Naive B cell (primary cell): ENCODE measurements around the gene STK39. TPM values are rescaled to one million over a fixed set of nuclear protein-coding genes. Genes with fewer than 3 reads are reported as not detected.

Experiments
- ATAC-seq, 2 donors: fragments of 150-1000 bp; cut with Tn5 transposase; 2 replicates each; pipeline ENCODE4 v1.10.0; 2021; ENCODE audit warnings: low read depth in 2 of 2, mild to moderate bottlenecking in 2 of 2, moderate library complexity in 2 of 2
- DNase-seq: peaks from one replicate; pipeline ENCODE4 v3.0.0; 2022
- H3K27ac Mint-ChIP-seq, 6 donors: one replicate each; pipeline ENCODE4 v1.8.0; 2020 to 2022; ENCODE audit warnings: mild to moderate bottlenecking in 6 of 6, mixed read lengths in 6 of 6, moderate library complexity in 5 of 6, inconsistent platforms in 2 of 6
- H3K27me3 Mint-ChIP-seq, 3 donors: one replicate each; pipeline ENCODE4 v1.8.0; 2021 to 2022; ENCODE audit warnings: mixed read lengths in 3 of 3, mild to moderate bottlenecking in 1 of 3
- H3K36me3 Mint-ChIP-seq, 2 donors: one replicate each; pipeline ENCODE4 v1.8.0; 2020 to 2022; ENCODE audit warnings: mixed read lengths in 2 of 2, inconsistent platforms in 1 of 2, mild to moderate bottlenecking in 1 of 2
- H3K4me1 Mint-ChIP-seq, 3 donors: one replicate each; pipeline ENCODE4 v1.8.0; 2020 to 2022; ENCODE audit warnings: mixed read lengths in 3 of 3, inconsistent platforms in 1 of 3, mild to moderate bottlenecking in 1 of 3, moderate library complexity in 1 of 3
- H3K4me3 Mint-ChIP-seq, 8 donors: one replicate each; pipeline ENCODE4 v1.8.0; 2020 to 2022; ENCODE audit warnings: mild to moderate bottlenecking in 8 of 8, mixed read lengths in 8 of 8, moderate library complexity in 8 of 8, inconsistent platforms in 2 of 8
- H3K9me3 Mint-ChIP-seq, 7 donors: one replicate each; pipeline ENCODE4 v1.8.0; 2020 to 2022; ENCODE audit warnings: mixed read lengths in 7 of 7, mild to moderate bottlenecking in 5 of 7, inconsistent platforms in 2 of 7, moderate library complexity in 1 of 7
- polyA plus RNA-seq, 6 donors: library from polyadenylated mRNA; unstranded; fragments of 300-500 nt; fragmentation: Illumina TruSeq; gene quantifications; one replicate each; pipeline ENCODE4 v1.2.3, GENCODE V29; 2021; ENCODE audit warnings: low read depth in 6 of 6

STK39 gene
- polyA plus RNA-seq, 6 donors from 2014 or later = 1.3 to 2.9 (median 1.5) TPM

DNA sequence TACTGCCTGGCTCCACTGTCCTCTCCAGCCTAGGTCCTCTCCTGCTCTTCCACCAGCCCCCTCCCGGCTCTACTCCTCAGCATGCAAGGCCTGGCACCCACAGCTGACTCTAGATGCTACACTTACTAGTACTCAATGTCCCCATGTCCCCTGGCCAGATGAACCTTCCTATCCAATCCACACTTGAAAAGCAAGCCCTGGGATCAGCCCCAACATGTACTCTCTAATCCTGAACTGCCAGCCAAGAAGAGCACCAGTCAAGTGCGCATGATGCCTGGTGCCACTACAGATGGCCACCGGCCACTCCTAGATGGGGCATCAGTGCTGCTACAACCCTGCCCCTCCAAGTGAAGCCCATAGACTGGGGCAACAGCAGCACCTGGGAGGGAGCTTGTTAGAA is 168.2 kb downstream of the STK39 start:
- Mint-ChIP-seq H3K27ac (peak overlapping the region in 1 of 6 donors; percentile 32), H3K4me1 (peaks cover 0 to 4% (median 0%) of the 10 kb centered on the region in 3 donors), H3K27me3 (no peaks in the 10 kb centered on the region), H3K4me3 (no peak overlapping the region), H3K36me3 (peaks cover 0 to 22% of the 10 kb centered on the region in 2 donors), H3K9me3 (peaks cover 0 to 12% (median 0%) of the 10 kb centered on the region in 7 donors)
- ATAC-seq (no peak), DNase-seq (no peak)

DNA sequence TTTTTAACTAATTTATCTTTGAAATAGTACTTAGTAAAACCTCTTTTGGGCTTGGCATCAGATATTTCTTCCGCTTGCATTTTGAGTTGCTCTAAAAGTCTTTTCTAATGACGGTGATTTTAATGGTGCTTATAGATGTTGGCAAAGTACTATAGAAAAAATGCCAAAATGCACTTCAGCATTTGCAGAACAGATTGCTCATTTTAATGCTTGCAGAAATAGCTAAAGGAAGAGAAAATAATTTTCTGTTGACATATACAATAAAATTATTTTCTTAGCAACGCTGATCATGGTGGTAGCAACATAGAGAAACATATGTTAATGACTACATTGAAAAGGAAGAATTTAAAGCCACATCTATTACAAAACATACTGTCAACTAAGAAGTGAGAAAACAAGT is 170.7 kb downstream of the STK39 start:
- Mint-ChIP-seq H3K4me1 (peaks cover 0 to under 1% (median 0%) of the 10 kb centered on the region in 3 donors), H3K27ac (no peak overlapping the region), H3K36me3 (peaks cover 0 to 9% of the 10 kb centered on the region in 2 donors), H3K27me3 (no peaks in the 10 kb centered on the region), H3K4me3 (no peak overlapping the region), H3K9me3 (peaks cover 0 to under 1% (median 0%) of the 10 kb centered on the region in 7 donors)
- no peak for ATAC-seq
- no peak for DNase-seq

DNA sequence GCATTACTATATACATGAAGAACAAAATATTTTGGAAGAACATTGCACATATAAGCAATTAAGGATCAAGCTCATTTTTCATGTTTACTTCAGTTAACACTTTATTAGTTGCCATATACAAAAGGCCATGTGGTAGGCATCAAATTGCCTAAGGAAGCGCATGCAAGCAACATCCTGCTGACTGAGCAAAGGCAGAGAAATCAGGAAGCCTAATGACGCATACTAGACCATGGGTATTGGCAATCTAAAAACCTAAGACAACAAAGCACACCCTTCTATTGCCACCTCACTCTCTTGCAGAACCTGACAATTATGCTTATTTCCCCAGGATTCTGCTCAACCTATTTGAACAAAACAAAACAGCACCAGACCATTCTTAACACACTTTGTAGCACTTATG is 171.9 kb downstream of the STK39 start:
- Mint-ChIP-seq H3K27ac (no peak overlapping the region), H3K36me3 (peaks cover 5 to 7% of the 10 kb centered on the region in 2 donors), H3K4me1 (no peaks in the 10 kb centered on the region), H3K4me3 (no peak overlapping the region), H3K9me3 (no peaks in the 10 kb centered on the region), H3K27me3 (no peaks in the 10 kb centered on the region)
- ATAC-seq = no peak
- DNase-seq = no peak

DNA sequence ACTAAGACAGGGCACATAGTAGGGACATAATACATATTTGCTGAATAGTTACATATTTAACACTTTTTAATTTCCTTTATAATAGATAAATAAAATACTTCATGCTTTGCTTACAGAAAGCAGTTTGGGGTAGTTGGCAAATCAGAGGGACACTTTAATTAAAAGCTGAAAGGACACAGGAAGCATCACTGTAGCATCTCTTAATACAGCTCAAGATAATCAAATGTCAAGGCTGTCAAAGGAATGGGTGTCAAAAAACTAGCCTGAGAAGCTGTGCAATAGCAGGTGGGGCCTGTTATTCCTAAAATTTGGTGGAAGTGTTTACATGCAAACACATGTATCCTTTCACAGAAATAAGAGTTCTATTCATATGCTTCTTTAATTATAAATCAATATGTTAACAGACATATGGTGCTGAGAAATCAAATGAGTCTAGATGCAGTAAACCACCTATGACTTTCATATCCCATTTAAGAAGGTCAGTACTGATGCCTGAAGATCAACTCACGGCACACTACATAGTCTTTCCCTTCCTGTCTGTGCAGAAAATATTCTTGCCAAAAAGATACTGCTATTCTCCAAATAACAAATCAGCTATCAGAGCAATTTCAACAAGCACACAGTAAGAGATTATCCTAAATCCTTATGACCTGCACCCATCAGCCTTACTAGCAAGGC is 174.6 kb downstream of the STK39 start:
- DNase-seq = no peak
- no peak overlapping the region for H3K4me3 Mint-ChIP-seq
- peak overlapping the region in 1 of 6 donors; percentile 30 for H3K27ac Mint-ChIP-seq
- H3K36me3 Mint-ChIP-seq = peaks cover 5 to 7% of the 10 kb centered on the region in 2 donors
- ATAC-seq = no peak
- H3K4me1 Mint-ChIP-seq = no peaks in the 10 kb centered on the region
- H3K9me3 Mint-ChIP-seq = no peaks in the 10 kb centered on the region
- H3K27me3 Mint-ChIP-seq = no peaks in the 10 kb centered on the region

DNA sequence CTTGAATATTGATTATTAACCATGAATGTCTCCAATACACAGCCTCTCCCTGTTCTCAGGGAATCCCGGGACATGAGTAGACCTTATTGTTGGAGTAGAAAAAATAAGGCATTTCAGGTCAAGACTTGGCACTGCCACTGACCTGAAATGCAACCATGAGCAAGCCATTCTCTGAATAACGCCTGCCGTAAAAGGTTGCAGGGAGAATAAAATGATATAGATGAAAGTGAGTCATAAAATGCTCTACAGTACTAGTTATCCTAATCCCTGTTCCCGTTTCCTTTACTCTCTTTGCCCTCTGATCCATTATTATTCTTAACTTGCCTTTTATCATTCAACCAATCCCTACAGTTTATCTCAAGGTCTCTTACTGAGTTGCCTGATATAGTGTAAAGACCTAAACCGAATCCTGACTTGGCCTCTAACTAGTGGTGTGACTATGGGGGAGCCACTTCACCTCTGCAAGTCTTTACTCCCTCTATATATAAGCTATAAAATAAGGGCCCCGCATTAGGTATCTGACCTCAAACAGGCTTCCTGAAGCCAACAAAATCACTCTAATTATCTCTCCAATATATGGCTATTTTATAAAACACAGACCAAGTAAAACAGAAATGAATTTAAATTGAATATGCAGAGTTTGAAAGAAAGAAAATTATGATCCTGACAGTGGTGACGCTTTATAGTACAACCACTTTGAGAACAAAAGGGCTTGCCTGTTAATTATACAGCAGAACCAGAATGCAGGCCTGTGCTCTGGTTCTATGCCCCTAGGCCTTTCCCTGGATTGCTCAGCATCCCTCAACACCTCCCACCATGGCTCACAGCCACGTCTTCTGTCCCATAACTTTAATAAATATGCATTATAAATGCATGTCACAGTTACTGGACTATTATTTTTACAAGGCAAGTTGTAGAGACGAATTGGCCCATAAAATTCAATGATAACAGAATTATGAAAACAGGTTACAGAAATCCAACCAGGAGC is 183.1 kb downstream of the STK39 start:
- H3K4me3 Mint-ChIP-seq = no peak overlapping the region
- H3K36me3 Mint-ChIP-seq = peaks cover 7 to 18% of the 10 kb centered on the region in 2 donors
- no peak for ATAC-seq
- H3K27ac Mint-ChIP-seq = no peak overlapping the region
- H3K4me1 Mint-ChIP-seq = no peaks in the 10 kb centered on the region
- H3K9me3 Mint-ChIP-seq = no peaks in the 10 kb centered on the region
- no peak for DNase-seq
- no peaks in the 10 kb centered on the region for H3K27me3 Mint-ChIP-seq

DNA sequence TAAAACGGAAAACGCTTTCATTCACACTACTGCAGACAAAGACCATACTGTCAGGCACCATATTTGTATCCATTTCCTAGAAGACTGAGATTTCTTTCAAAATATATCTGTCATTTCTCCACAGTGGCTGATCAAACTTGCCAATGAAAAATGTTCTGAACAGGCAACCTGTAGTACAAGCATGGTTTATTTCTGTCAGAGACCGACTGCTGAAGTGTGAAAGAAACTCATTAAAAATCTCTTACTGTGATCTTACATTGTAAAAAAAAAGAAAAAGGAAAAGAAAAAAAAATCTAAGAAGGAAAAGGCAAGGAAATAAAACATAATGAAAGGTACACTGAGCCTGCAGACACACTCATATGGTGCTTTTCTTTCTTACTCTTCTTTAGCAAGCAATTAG is 184.5 kb downstream of the STK39 start:
- Mint-ChIP-seq H3K4me1 (no peaks in the 10 kb centered on the region), H3K36me3 (peaks cover 7 to 18% of the 10 kb centered on the region in 2 donors)

DNA sequence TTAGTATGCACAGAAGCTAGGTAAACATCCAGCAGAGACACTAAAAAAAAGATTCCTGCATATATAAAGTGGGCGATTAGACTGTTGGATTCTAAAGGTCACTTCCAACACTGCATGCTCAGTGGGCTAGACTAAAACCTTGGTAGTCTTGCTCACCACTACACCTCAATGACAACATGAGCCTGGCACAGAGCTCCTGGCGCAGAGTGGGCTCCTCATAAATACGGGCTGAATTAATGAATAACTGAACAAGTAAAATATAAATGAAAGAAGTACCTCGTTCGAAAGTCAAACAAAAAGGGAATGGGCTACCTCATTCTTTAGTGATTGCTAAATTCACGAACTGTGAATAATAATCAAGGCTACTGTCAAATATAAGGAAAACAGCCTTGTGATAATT is 185.3 kb downstream of the STK39 start:
- H3K27me3 Mint-ChIP-seq = no peaks in the 10 kb centered on the region
- no peaks in the 10 kb centered on the region for H3K4me1 Mint-ChIP-seq
- peaks cover 7 to 18% of the 10 kb centered on the region in 2 donors for H3K36me3 Mint-ChIP-seq
- no peaks in the 10 kb centered on the region for H3K9me3 Mint-ChIP-seq
- ATAC-seq = no peak
- H3K27ac Mint-ChIP-seq = no peak overlapping the region
- no peak for DNase-seq
- H3K4me3 Mint-ChIP-seq = no peak overlapping the region

More for the DNA sequence above, 184.5 kb downstream of the STK39 start:
- H3K27me3 Mint-ChIP-seq = no peaks in the 10 kb centered on the region
- no peak overlapping the region for H3K4me3 Mint-ChIP-seq
- no peaks in the 10 kb centered on the region for H3K9me3 Mint-ChIP-seq
- no peak for DNase-seq
- no peak for ATAC-seq
- no peak overlapping the region for H3K27ac Mint-ChIP-seq

DNA sequence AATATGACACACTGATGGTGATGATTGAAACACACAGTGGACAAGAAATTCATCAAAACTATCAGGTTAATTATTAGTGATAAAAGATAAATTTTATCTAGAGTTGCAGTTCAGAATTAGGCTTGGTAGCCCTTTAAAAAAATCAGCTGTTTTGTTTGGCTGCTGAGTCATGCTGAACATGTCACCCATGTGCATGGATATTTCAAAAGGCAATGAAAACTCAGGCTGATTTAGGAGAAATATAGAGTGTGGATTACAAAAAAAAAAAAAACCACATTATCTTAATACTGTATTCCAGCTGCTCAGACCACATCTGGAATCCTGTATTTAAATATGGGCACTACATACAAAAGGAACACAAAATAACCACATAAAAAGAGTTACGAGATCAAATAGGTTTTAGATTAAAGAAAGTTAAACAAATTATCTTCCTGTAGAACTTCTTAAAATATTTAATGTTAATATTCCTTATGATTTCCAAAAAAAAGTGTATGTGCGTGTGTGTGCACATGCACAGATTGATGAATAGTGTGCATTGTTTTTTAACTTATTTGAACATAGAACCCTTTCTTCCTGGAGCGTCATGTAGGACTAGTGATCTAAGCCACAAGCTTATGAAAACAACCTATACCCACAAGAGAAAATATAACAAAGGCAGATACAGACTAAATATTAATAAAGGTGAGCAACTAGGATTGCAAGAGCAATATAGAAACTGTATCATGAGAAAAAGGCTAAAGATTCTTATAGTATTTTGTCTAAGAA is 186.2 kb downstream of the STK39 start:
- peaks cover 7 to 18% of the 10 kb centered on the region in 2 donors for H3K36me3 Mint-ChIP-seq
- ATAC-seq (no peak), DNase-seq (no peak)
- peak overlapping the region in 1 of 6 donors; percentile 12 for H3K27ac Mint-ChIP-seq
- no peaks in the 10 kb centered on the region for H3K9me3 Mint-ChIP-seq
- no peaks in the 10 kb centered on the region for H3K27me3 Mint-ChIP-seq
- H3K4me1 Mint-ChIP-seq = no peaks in the 10 kb centered on the region
- no peak overlapping the region for H3K4me3 Mint-ChIP-seq

DNA sequence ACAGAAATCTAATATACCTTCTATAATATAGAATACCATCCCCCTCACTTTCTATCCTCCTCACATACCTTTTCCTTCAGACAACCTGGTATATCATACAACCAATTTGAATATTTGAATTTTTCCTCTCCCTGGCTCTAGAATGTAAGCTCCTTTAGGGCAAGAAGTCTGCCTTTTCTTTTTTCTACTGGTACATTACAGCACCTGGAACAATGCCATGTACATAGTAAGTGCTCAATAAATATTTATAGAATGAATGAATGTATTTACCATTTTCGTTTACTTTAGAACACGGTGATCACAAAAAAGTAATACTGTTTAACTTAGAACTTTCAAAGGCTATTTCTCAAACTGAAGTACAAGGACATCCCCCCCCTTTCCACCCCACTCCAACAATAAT is 187.6 kb downstream of the STK39 start:
- no peak overlapping the region for H3K4me3 Mint-ChIP-seq
- H3K9me3 Mint-ChIP-seq = no peaks in the 10 kb centered on the region
- H3K36me3 Mint-ChIP-seq = peaks cover 7 to 18% of the 10 kb centered on the region in 2 donors
- no peak for DNase-seq
- ATAC-seq = no peak
- H3K27ac Mint-ChIP-seq = peak overlapping the region in 1 of 6 donors; percentile 47
- no peaks in the 10 kb centered on the region for H3K4me1 Mint-ChIP-seq
- H3K27me3 Mint-ChIP-seq = no peaks in the 10 kb centered on the region

DNA sequence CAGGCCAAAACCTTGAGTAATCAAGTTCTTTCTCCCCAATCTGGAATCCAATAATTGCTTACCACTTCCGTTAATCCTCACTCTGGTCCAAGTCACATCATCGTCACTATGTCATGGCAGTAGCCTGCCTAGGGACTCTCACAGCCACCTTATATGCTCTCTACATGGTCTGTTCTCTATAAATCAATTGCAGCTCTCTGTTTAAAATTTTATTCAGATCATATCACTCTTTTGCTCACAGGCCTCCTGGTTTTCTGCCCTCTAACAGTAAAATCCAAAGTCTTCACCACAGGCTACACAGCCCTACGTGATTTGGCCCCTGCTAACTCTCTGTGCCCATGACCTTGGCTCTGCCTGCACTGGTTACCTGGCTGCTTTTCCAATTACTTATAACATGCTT is 188.7 kb downstream of the STK39 start:
- Mint-ChIP-seq H3K36me3 (peaks cover 7 to 18% of the 10 kb centered on the region in 2 donors), H3K27ac (no peak overlapping the region), H3K4me3 (no peak overlapping the region), H3K9me3 (no peaks in the 10 kb centered on the region), H3K4me1 (no peaks in the 10 kb centered on the region), H3K27me3 (no peaks in the 10 kb centered on the region)
- DNase-seq (no peak), ATAC-seq (no peak)

DNA sequence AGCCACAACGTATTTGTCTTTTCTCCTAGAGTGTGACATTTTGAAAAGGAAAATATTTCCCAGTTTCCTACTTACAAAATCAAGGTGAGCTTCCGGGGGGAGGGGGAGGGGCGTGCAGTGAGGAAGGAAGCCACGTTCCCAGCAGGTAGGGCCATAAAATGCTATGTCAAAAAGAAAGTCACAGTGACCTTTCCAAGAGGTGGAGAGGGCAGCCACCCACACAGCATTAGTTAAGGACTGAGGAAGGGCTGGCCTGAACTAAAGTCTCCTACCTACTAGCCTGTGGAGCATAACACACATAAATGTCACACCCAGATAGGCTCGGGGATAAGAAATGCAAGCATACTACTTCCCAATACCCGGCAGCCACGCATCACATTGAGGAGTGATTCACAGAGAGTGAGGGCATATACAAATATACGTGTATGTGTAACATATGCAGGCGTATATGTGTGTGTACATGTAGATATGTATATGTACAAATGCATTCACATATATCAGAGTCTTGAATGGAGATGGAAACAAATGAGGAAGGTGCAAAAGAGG is 191.1 kb downstream of the STK39 start:
- Mint-ChIP-seq H3K9me3 (no peaks in the 10 kb centered on the region), H3K4me3 (no peak overlapping the region), H3K4me1 (no peaks in the 10 kb centered on the region), H3K27me3 (no peaks in the 10 kb centered on the region), H3K27ac (no peak overlapping the region), H3K36me3 (peaks cover 0 to 7% of the 10 kb centered on the region in 2 donors)
- no peak for DNase-seq
- ATAC-seq = no peak

DNA sequence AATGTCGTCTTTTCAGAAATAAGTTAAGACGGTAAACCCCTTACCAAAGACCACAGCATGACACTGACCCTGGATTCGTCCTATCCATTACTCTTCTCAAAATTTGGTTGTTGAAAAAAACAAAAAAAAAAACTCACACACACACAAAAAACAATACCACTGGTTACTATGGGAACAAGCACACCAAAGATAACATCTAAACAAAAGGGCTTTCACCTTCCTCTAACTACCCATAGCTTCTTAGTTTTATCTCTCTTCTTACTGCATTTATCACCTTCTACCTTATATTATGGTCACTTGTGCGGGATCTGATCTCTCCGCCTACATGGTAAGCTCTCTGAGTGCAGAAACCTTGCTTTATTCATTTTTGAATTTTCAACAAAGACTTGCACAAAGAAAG is 192.7 kb downstream of the STK39 start:
- no peak for DNase-seq
- Mint-ChIP-seq H3K9me3 (no peaks in the 10 kb centered on the region), H3K27me3 (no peaks in the 10 kb centered on the region), H3K36me3 (no peaks in the 10 kb centered on the region), H3K4me1 (no peaks in the 10 kb centered on the region), H3K4me3 (no peak overlapping the region), H3K27ac (peak overlapping the region in 1 of 6 donors; percentile 14)
- no peak for ATAC-seq

DNA sequence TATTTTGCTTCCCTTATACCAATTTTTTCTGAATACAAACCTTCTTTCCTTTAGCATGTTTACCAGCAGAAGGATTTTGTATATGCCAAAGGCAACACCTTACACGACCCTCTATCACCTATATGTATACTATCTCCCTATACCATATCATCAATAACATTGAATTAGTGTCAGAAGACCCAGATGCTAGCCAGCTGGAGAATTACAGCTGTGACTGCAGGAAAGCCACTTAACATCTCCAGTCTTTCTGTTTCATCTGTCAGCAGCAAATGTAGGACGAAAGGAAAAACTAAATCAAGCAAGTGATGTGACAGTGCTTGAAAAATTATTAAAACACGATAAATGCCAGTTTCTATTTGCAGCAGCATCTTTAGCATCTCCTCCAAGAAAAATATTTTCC is 193.7 kb downstream of the STK39 start:
- Mint-ChIP-seq H3K27ac (no peak overlapping the region), H3K9me3 (no peaks in the 10 kb centered on the region), H3K4me1 (no peaks in the 10 kb centered on the region), H3K27me3 (no peaks in the 10 kb centered on the region), H3K4me3 (no peak overlapping the region), H3K36me3 (peaks cover 0 to 2% of the 10 kb centered on the region in 2 donors)
- ATAC-seq (no peak), DNase-seq (no peak)
